Activated CD4-positive, CD25-positive, alpha-beta regulatory T cell treated with anti-CD3 and anti-CD28 coated beads, Interleukin-2, amount 50 U/mL, for 24 hours (primary cell): Measurements from ENCODE around the gene BTBD2.
A peak's percentile ranks its signal among the peaks of the same experiment; 100 is the strongest.

Source experiments
- ATAC-seq, 2 donors: fragments of 150-1000 bp; cut with Tn5 transposase; one replicate each; pipeline ENCODE4 v1.10.0; 2021; ENCODE audit warnings: mild to moderate bottlenecking in 1 of 2, moderate library complexity in 1 of 2

BTBD2 gene

DNA sequence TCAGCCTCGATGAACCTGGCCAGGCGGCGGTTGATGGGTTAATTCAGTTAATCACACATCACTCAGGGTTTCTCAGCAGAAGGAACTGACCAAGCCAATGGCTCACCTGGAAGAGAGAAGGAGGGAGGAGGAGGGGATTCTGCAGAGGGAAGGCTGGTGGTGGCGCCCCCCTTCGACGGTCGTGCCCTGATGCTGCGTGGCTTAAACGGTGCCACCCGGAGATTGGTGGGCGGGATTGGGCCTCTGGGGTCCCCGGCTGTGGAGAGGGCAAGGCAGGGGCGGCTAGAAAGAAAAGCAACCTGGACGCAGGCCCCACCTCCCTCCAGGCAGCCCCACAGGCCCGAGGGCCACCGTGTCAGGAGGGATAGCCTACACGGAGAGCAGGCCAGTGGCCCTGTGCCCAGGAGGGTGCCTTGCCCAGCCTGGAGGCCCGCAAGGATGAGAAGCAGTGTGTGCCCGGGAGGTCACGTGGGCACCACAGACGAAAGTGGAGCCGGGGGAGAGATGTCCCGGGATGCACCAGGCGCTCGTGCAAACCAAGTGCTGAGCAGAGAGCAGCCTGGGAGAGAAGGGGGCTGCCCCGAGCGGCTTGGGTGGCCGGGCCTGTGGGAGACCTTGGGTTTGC, 58.5 kb downstream of the BTBD2 start:
- no peak for ATAC-seq

DNA sequence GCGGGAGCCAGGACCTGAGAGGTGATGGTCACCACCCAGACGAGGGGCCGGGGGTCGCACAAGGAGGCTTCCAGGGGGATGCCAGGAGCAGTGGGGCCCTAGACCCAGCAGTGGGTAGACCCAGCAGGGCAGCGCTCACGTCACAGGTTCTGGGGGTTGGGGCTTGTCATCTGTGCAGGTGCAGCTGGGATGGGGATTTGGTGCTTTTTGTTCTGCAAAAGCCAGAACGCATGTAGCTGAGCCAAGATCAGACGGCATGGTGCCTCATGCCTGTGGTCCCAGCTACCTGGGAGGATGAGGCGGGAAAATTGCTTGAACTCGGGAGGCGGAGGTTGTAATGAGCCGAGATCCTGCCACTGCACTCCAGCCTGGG, 59.4 kb downstream of the BTBD2 start:
- no peak for ATAC-seq

DNA sequence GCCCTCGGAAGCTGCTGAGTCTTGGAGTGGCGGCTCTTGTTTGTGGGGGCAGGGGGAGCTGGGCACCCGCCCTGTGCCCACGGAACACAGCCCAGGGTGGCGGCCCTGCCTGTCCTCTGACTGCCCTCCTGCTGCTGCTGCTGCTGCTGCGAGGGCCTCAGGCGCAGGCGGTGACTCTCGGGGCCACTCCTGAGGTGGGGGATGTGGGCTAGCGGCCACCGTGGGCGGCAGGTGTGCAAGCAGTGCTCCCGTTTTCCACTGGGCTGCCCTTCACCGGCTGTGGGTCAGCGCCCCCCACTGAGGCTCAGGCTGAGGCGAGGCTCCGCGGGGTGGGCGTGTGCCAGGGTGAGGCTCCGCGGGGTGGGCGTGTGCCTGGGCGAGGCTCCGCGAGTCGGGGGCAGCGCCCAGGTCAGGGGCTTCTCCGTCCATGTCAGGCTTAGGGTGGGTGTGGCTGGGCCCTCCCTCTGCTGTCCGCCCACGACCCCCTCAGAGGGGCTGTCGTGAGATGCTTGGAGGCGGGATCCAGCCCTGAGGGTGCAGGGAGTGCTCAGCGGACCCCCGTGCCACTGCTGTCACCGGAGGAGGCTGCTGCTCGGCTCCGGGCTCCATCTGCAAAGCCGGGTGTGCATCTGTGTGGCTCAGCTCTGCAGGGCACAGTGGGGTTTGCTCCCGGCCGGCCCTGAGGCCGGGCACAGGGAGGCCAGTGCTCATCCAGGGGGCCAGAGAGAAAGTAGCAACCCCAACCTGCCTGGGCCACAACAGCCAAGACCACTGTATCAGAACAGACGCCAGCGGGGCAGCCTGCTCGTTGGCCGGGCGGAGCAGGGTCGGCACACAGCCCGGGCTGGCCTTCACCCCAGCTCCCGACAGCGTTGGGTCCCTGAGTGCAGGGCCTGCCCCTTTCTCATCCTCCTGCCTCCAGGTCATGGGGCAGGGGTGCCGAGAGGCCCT, 60.1 kb downstream of the BTBD2 start:
- ATAC-seq = no peak

DNA sequence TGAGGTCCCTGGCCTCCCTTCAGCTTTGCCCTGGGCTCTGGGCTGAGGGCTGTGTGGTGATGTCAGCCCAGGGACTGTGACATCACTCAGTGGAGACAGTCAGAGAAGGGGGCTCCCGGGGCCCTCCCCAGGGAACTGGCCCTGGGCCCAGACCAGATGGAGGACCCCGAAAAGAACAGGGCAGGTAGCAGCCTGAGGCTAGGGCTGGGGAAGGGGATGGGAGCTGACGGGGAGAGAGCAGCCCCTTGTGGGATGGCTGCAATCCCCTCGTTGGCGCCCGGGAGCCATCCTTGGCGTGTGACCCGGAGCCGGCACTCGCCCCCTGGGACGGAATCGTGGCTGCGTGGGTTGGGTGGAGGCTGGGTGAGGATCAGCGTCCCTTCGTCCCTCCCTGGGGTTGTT, 61.0 kb downstream of the BTBD2 start:
- no peak for ATAC-seq

DNA sequence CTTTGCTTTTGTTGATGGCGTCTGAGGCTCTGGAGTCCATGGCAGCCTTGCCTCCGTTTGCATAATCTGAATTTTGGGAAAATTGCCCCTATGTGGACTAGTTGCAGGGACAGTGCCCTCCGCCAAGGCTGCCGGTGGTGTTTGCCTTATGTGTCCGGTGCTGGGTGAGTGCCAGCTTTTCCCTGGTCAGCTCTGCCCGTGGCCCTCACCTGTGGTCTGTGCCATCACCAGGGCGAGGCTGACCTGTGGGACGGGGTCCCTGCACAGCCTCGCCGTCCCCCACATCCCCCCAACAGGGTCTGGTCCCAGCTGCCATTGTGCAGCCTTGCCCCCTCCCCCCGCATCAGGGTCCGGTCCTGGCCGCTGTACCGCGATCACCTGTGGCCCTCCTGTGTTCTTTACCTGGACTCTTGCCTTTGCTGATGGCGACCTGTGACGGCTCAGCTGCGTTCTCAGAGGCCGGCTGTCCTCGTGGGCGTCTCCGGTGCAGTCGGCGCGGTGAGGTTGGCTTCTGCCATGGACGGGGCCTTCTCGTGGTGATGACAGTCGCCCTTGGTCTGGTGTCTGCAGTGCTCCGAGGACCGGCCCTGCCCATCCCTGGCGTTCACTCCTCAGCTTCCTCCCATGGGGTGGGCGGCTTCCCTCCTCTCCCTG, 61.9 kb downstream of the BTBD2 start:
- no peak for ATAC-seq

DNA sequence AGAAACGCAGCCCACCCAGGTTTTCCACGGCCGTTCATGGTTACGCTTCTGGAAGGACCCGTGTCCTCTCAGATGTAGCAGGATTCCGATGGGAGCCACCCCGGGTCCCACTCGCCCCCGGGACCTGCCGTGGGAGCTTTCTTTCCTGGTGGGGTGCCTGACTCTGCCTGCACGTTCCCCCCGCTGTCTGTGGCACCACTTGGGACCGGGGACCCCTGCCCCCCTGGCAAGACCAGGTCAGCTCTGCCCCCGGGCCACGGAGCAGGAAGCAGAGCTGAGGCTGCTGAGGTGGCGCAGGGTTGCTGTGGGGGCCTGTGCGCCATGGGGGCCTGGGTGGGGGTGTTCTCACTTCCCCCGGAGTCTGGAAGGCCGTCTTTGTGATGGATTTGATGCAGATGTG, 62.5 kb downstream of the BTBD2 start:
- ATAC-seq = no peak

DNA sequence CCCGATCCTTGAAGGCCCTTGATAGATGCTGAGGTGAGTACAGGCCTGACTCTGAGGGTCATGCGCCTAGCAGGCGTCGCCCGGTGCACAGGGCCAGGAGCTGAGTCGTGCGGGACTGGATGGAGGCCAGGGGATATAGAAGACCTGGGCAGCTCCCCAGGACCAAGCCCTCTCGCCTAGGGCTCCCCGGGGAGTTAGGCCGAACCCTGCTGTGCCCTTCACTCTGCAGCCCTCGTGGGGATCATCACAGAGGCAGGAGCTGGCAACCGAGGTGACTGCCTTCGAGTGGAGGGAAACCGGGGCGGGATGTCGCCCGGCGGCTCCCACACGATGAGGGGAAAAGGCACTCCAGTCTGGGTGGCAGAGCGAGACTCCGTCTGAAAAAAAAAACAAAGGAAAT, 62.9 kb downstream of the BTBD2 start:
- ATAC-seq = no peak

DNA sequence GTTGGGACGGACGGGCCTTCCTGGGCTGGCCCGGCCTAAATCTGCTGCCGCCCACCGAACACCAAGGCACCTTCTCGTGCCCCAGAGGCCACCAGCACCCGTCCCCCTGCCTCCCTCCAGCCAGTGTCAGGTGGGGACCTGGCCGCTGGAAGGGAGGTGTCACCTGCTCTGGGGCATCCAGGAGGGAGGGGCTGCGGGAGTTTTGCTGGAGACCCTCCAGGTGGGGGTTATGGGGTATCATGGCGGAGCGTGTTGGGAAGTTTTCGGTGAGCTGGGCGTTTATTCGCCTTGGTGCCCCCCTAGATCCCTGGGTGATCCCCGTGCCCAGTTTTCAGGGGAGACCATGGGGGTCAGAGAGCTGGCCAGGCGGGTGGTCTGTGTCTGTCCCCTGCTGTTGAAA, 64.9 kb downstream of the BTBD2 start:
- ATAC-seq = no peak

DNA sequence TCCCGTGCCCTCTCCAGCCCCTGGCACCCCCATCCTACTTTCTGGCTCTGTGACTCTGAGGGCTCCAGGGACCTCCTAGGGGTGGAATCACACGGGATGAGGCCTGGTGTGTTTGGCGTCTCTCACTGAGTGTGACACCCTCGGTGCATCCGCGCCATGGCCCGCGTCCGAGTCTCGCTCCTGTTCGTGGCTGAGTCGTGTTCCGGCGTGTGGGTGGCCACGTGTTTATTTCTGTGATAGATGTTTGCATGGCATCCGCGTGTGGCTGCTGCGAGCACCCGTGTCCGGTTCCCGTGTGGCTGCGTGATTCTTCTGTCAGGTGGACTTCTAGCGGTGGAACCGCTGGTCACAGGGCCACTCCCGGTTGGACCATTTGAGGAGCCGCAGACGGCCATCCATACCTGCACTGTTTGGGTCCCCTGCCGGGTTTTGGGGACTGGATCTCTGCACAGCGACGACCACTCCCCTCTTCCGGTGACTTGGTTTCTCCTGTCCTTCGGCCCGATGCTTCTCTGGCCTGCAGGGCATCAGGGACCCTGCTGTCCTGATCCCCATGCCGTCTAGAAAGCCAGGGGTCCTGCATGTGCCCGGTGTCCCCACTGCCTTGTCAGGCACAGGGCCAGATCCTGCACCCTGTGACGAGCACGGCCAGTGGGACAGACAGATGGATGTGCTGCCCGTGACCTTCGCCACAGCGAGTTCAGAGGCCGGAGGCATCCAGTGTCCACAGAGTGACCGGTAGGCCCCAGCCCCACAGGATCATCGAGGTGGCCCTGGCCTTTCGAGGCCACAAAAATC, 66.0 kb downstream of the BTBD2 start:
- ATAC-seq = no peak

DNA sequence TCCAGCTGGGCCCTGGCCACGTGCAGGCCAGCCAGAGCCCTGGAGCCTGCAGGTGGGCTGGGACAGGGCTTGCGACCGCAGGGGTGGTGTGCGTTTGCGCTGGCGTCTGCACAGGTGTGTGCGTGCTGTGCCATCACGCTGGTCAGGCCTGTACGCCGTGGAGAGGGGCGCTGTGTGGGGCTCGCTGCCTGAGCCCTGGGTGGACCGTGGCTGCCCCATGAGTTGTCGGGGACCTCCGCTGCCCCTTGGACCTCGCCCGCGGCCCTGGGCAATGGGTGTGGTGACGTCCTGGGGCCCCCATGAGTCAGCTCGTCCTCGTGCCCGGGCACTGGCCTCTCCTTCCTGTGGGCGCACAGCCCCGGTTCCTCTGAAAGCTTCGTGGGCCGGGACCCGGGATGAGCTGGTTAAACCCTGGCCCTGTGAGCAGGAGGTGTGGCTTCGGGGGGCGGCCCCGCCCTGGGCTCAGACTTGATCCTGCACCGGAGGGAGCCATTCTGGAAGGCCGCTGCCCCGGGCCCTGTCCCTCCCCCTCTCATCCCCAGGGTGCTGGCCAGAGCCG, 67.8 kb downstream of the BTBD2 start:
- no peak for ATAC-seq

DNA sequence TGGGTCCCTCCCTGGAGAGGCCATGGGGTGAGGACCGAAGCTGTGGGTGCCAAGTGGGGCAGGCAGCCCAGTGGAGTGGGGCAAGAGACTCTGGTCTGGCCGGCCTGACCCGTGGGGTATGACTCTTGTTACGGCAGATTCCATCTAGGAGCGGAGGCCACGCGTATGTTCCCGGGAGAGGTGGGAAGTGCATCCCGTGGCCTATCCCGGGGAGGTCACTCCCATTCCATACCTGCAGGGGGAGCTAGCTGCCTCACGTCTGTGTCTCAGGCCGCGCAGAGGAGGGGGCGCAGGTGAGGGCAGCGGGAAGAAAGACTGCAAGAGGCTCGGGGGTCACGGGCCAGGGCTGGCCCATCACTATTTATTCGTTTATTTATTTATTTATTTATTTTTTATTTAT, 69.6 kb downstream of the BTBD2 start:
- no peak for ATAC-seq

DNA sequence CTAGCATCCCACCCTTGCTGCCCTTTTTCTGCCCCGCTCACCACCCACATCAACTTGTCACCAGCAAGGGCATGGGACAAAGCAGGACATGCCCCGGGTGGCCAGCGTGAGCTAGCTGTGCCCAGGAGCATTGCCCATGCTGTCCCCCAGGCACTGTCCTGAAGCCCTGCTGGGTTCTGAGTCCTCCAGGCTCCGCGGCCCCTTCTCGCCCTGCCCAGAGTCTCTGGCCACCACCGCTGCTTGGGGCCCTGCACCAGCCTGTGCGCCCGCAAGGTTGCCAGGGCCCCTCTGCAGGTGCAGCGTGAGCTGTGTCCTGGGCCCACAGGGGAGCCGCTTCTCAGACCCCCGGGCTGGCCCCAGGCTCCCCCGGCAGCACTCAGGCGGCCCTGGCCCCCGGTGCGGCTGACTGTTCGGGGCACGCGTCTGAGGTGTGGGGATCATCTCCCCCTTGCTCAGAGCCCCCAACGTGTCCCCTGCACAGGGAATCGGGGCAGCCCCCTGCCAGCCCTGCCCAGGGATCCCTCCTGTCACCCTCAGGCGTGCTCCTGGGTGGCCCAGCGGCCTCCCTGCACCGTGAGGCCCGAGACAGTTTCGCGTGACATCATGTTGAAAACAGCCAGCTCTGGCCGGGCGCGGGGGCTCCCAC, 70.5 kb downstream of the BTBD2 start:
- ATAC-seq = no peak

DNA sequence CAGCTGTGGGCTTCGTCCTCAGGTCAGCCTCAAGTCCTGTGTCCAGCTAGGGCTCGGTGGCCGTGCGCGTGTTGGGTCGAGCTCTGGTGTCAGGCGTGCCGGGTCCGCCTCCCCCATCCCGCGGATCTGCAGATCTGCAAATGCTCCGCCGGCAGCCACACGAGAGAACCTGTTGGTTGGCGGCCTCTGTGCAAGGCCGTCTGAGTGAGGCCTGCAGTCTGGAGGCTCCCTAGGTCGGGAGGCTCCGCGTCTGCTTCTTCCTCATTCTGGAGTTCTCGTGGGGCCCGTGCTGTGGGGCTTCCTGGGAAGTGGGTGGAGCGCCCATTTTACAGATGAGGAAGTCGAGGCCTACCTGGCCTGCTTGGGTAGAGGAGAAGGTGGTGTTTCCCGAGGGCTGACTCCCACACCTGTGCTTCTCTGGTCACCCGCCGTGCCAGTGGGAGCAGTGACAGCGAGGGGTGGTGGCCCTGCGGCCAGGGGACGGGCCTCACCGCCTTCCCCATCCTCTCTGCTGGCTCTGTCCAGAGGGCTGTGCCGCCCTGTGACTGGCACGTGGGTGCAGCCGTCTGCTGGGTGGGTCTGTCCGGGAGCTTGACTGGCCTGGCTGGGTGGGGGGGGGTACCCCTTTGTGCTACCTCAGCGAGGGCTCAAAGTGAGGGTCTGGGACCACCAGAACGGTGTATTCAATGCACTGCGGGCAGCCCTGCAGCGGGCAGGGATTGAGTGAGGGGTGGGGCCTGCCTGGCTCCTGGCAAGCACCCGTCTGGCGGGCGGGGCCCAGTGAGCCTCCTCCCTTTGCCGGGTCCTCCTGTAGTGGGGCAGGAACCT, 71.2 kb downstream of the BTBD2 start:
- ATAC-seq = no peak

DNA sequence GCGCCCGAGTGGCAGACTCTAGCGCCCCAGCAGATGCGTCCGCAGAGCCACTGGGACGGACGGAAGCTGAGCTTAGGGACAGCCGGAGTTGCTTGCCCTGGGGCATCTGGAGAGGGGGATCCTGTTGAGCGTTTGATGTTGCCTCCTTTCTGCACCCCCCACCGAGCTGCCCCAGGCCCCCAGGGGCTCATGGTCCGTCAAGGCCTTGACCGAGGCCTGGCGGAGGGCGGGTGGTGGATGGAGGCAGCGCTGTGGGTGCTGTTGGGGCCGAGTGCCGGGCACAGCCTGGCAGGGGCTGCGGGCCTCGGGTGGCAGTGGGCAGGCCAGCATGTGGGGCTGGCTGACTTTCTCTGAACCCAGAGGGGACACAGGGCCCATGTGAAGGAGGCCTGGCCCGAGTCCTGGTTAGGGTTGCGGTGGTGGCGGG, 71.8 kb downstream of the BTBD2 start:
- ATAC-seq = no peak

DNA sequence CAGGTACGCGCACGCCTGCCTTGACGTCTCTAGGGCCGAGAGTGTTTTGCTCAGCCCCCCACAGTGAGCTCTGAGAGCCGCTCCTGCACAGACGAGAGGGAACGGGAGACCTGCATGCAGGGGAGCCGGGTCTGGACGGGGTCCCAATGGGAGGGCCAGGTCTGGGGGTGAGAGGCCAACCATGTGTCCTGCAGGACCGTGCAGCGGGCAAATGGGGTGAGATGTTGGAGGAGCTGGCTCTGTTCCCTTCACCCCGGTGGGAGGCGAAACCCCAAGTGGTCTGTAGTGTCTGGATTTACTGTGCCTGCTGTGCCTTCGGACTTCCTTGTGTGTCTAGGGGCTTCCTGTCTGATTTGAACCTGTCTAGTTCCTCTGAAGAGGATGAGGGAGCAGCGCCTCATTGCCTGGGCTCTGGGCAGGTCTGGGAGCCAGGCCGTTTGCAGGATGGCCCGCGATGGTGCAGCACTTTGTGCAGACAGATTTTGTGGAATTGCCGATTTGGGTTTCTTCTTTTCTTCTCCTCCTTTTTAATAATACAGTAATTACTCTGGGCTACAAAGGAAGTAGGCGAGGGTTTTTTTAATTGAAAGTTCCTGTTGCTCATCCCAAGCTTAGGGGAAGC, 72.5 kb downstream of the BTBD2 start:
- ATAC-seq = no peak

DNA sequence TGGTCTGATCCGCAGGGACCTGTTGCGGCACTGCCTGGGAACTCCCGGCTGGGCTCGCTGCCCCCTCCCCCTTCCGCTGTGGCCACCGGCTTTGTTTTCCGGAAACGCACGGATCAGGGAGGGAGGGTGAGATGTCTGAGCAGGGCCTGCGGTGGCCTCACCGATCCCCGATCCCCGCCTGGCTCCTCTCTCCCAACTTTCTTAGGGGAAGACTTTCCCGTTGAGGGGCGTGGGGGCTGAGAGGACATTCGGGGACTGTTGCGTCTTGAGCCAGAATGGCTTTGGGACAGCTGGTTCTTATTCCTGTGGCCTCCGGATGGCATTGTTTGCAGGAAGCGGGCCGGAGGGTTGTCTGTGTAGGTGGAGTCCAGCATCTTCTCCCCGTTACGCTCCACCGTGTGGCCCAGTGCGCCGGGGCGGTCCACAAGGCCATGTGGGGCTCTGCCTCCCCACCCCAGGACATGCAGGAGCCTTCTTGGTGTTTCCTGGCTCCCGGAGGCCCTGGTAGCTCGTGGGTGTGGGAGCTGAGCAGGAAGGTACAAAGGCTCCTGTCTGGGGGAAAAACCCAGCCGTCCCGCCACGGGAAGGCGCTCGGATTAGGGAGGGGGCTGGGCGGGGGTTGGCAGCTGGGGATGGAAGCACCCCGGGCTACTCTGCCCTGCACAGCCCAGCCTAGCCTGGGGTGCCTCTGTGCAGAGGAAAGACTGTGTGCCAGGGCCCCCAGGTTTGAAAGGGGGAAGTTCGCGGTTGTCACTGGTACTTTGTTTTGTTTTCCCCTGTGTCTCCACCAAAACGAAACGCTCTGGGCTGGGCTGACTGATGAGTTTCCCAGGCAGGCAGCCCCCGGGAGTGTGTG, 73.2 kb downstream of the BTBD2 start:
- peak; percentile 21 to 28 for ATAC-seq

DNA sequence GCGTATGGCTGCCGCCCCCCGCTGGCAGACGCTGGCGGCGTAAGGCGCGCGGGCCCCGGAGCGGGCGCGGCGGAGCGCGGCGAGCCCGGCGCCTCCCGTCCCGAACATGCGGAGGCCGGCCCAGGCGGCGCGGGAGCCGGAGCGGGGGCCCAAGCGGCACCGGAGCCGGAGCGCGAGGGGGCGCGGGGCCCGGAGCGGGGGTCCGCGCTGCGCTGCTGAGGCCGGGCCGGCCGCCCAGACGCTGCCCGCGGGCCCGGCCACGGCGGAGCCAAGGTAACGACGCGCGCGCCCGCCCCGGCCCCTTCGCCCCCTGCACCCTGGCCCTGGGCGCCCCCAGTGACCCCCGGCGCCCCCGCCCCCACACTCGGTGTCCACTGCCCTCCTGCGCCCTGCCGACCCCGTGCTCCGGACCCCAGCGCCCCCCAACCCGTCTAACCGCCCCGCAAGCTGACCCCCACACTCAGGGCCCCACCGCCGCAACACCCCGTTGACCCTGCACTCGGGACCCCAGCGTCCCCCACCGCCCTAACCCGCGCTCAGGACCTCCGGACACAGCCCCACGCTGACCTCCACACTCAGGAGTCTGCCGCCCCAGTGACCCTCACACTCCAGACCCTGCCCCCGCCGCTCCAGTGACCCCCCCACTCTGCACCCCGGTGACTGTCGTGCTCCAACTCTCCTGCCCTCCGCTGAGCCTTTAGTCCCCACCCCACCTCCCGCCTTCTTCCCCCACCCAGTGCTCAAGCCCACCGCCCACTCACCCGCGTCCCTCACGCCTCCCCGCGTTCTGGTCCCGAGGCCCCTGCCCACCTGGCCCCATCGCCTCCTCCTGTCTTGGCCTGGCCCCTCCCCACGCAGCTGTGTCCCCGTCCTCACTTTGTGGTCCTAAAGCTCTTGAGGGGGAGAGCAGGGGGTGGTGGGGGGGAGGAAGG, 74.1 kb downstream of the BTBD2 start, which contains the start of gene CSNK1G2:
CSNK1G2 (plus strand) TSS at position 27 of the 932 bp plus-strand sequence. CDS start 28,601 bp downstream, outside the sequence.
- ATAC-seq = peak; percentile 49 to 57

DNA sequence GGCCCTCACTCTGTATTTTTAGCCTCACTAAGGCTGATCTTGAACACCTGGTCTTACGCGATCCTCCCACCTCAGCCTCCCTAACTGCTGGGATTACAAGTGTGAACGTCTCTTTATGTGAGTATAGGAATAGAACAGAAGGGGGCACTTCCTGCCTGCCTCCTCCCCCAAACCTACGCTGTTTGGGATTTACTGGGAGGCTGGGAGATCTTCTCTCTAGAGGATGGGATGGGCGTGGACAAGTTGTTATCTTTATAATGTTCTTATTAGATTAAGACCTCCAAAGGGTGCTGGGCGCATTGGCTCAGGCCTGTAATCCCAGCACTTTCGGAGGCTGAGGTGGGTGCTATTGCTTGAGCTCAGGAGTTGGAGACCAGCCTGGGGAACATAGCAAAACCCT, 77.4 kb downstream of the BTBD2 start:
- ATAC-seq = no peak
